ENCODE measurements around the gene HKDC1.
"Not testable (repeated sequence)": the region's sequence is repeated elsewhere in the genome, so short reads cannot be mapped to it uniquely, and the experiment has no call there.

The HKDC1 gene

GRCh38 chr10:69242852-69243212 lies 22.7 kb downstream of the HKDC1 start:
- no peak for DNase-seq

GRCh38 chr10:69243817-69244216 lies 23.7 kb downstream of the HKDC1 start:
- DNase-seq, result no peak

DNA sequence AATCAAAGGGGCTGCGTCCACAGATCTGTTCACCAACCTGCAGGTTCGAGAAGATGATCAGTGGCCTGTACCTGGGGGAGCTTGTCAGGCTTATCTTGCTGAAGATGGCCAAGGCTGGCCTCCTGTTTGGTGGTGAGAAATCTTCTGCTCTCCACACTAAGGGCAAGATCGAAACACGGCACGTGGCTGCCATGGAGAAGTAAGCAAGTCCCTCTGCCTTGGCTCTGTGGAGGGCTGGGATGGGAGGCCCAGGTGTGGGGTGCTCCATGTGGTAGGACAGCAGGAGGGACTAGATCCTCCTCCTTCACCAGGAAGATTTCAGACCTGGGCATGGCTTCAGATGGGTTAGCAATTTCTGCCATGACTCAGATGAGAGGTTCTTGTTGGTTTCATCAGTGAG lies 25.9 kb downstream of the HKDC1 start:
- DNase-seq, result no peak

GRCh38 chr10:69246581-69247312 lies 26.6 kb downstream of the HKDC1 start:
- DNase-seq, result no peak

DNA sequence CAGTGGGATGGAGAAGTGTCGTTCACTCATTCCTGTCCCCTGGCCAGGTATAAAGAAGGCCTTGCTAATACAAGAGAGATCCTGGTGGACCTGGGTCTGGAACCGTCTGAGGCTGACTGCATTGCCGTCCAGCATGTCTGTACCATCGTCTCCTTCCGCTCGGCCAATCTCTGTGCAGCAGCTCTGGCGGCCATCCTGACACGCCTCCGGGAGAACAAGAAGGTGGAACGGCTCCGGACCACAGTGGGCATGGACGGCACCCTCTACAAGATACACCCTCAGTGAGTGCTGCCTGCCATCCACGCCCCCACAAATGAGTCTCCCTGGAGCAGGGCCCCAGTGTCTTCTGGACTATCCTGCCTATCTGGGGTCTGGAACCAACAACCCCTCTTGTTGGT lies 27.2 kb downstream of the HKDC1 start:
- DNase-seq, result no peak

DNA sequence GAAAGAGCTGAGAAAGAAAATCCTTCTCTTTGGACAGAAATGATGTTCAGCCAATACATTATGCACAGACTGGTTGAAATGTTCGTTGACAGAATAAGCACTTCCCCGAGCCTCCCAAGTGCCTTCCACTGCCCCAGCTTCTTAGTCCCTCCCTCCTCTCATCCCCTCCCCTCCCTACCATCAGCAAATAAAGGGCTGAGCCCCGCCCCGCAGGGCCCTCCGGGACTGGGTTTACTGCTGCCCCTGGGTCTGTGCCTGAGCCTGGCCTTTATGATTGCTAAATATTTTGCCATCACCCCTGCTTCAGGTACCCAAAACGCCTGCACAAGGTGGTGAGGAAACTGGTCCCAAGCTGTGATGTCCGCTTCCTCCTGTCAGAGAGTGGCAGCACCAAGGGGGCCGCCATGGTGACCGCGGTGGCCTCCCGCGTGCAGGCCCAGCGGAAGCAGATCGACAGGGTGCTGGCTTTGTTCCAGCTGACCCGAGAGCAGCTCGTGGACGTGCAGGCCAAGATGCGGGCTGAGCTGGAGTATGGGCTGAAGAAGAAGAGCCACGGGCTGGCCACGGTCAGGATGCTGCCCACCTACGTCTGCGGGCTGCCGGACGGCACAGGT lies 28.1 kb downstream of the HKDC1 start:
- DNase-seq, result no peak

DNA sequence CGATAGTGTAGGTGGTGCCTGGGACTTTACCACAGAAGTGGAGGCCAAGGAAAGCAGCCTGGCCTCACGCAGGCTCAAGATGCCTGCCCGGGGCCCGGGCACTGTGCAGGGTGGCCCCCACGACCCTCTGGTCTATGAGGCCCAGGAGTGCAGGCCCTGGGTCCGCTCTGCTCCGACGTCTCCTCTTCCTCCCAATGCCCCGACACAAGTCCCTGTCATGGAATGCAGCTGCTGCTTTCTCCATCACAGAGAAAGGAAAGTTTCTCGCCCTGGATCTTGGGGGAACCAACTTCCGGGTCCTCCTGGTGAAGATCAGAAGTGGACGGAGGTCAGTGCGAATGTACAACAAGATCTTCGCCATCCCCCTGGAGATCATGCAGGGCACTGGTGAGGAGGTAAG lies 29.9 kb downstream of the HKDC1 start:
- no peak for DNase-seq

- DNase-seq, result not testable (repeated sequence)
Measured at GRCh38 chr10:69251417-69251816, 31.3 kb downstream of the HKDC1 start.

GRCh38 chr10:69253171-69253570 lies 33.0 kb downstream of the HKDC1 start:
- no peak for DNase-seq

GRCh38 chr10:69254877-69255276 lies 34.7 kb downstream of the HKDC1 start:
- no peak for DNase-seq

- no peak for DNase-seq
Measured at GRCh38 chr10:69259547-69260243, 39.6 kb downstream of the HKDC1 start.

- DNase-seq, result no peak
Measured at GRCh38 chr10:69261184-69261583, 41.1 kb downstream of the HKDC1 start.

- DNase-seq, result no peak
Measured at GRCh38 chr10:69262292-69262751, 42.2 kb downstream of the HKDC1 start.

DNA sequence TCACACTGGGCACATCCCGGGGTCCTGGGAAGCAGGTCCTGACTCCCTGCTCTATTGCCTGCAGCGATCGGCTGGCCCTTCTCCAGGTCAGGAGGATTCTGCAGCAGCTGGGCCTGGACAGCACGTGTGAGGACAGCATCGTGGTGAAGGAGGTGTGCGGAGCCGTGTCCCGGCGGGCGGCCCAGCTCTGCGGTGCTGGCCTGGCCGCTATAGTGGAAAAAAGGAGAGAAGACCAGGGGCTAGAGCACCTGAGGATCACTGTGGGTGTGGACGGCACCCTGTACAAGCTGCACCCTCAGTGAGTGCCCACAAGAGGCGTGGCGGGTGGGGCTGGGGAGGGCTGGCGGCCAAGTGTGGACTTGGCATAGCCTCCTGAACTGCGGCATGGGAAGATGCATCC lies 45.4 kb downstream of the HKDC1 start:
- DNase-seq, result no peak

- DNase-seq, result no peak
Measured at GRCh38 chr10:69268761-69269416, 48.8 kb downstream of the HKDC1 start.

DNA sequence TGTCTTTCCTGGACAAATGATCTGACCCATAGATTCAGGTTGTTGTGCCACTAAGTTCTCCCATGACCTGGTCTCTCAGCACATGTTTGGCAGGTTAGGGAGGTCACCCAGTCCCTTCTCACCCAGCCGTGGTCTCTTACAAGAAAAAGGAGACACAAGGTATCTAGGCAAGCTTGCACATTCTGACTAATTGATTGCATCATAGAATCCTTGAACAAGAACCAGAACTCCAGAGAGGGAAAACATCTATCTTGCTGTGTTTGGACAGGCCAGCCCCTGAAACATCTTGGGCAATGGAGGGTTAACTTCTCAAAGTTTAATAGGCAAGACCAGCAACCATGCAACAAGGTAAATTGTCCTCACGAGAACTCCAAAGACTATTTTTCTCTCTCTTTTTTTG lies 49.6 kb downstream of the HKDC1 start:
- no peak for DNase-seq

GRCh38 chr10:69270990-69271389 lies 50.9 kb downstream of the HKDC1 start:
- no peak for DNase-seq

GRCh38 chr10:69272624-69273023 lies 52.5 kb downstream of the HKDC1 start:
- no peak for DNase-seq

- DNase-seq, result no peak
Measured at GRCh38 chr10:69275444-69275843, 55.3 kb downstream of the HKDC1 start.

DNA sequence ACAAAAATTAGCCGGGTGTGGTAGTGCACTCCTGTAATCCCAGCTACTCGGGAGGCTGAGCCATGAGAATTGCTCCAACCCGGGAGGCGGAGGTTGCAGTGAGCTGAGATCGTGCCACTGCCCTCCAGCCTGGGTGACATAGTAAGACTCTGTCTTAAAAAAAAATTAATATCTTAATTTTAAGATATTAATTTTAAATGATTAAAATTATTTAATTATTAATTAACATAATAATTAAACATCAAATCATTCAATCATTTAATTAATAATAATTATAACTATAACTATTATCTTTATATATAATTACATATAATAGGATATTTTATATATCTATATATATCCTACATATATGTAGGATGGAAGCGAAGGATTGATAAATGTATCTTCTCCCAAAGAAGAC lies 56.4 kb downstream of the HKDC1 start:
- DNase-seq, result no peak

- no peak for DNase-seq
Measured at GRCh38 chr10:69278446-69278963, 58.4 kb downstream of the HKDC1 start, which contains the start of gene HK1. TSS of gene HK1 (plus strand) at chr10:69278496.

- DNase-seq, result no peak
Measured at GRCh38 chr10:69279110-69279509, 59.0 kb downstream of the HKDC1 start.

Data from stimulated activated naive CD4-positive, alpha-beta T cell (primary cell).